Ascending aorta (tissue), 2 donors: ENCODE results near the gene HIBADH. TPM values are rescaled to one million over a fixed set of nuclear protein-coding genes. Genes with fewer than 3 reads are reported as not detected.

ENCODE experiments used
- DNase-seq, 2 donors: peaks; one replicate each; pipeline ENCODE4 v3.0.0-alpha.2; 2019; ENCODE audit warnings: low spot score in 2 of 2
- H3K27ac ChIP-seq, 2 donors: fragments of 200-600 bp; sonication (generic); one replicate each; pipeline ENCODE4 v1.5.1; 2016 to 2017; ENCODE audit warnings: mild to moderate bottlenecking in 1 of 2
- H3K27me3 ChIP-seq: fragments of 200-600 bp; sonication (generic); one replicate; pipeline ENCODE4 v1.5.1; 2017
- H3K36me3 ChIP-seq, 2 donors: fragments of 200-600 bp; sonication (generic); one replicate each; pipeline ENCODE4 v1.5.1; 2016
- H3K4me1 ChIP-seq, 2 donors: fragments of 200-600 bp; sonication (generic); one replicate each; pipeline ENCODE4 v1.5.1; 2016 to 2017; ENCODE audit warnings: mild to moderate bottlenecking in 1 of 2
- H3K4me3 ChIP-seq, 2 donors: fragments of 200-600 bp; sonication (generic); one replicate each; pipeline ENCODE4 v1.5.1; 2016 to 2017; ENCODE audit warnings: mild to moderate bottlenecking in 1 of 2
- H3K9me3 ChIP-seq, 2 donors: fragments of 200-600 bp; sonication (generic); one replicate each; pipeline ENCODE4 v1.5.1; 2016
- CTCF ChIP-seq, 3 experiments: fragments of 200-600 bp in 2 of 3; fragments of 450-650 bp in 1 of 3; sonication (generic) in 2 of 3; IDR thresholded peaks; one replicate each; pipeline ENCODE4 v1.5.1; 2016 to 2019; ENCODE audit warnings: antibody characterized with exemption in 3 of 3, mild to moderate bottlenecking in 1 of 3, moderate library complexity in 1 of 3
- intact Hi-C: fragments of 100-400 bp; cut with DNase I; formaldehyde crosslinking; loops from one replicate; pipeline ENCODE4 v1.15.1; 2023
- total RNA-seq: library from RNA; depleted of rRNA; stranded (reverse); fragments of >200 nt; gene quantifications from one replicate; pipeline ENCODE4 v1.1.0, GENCODE V29; 2016

HIBADH gene
- total RNA-seq, 1 donor from 2014 or later, result 10.6 TPM

- no peaks in the 10 kb centered on the region for H3K27me3 ChIP-seq
- H3K27ac ChIP-seq, result no peak overlapping the region
- H3K4me1 ChIP-seq, result no peaks in the 10 kb centered on the region
- intact Hi-C loops, result no loop called here
- H3K36me3 ChIP-seq, result no peaks in the 10 kb centered on the region
- H3K9me3 ChIP-seq, result no peaks in the 10 kb centered on the region
- no peak overlapping the region for H3K4me3 ChIP-seq
- TF ChIP-seq CTCF (IDR thresholded peaks at IDR 0.05), result no peak
- no peak for DNase-seq
Measured at GRCh38 chr7:27595009-27595408, 67.7 kb downstream of the HIBADH start.

- no peak for DNase-seq
- Histone ChIP-seq H3K4me1 (no peaks in the 10 kb centered on the region), H3K27me3 (no peaks in the 10 kb centered on the region), H3K27ac (no peak overlapping the region), H3K9me3 (no peaks in the 10 kb centered on the region), H3K4me3 (no peak overlapping the region), H3K36me3 (no peaks in the 10 kb centered on the region)
- TF ChIP-seq CTCF (IDR thresholded peaks at IDR 0.05), result no peak
- intact Hi-C loops, result no loop called here
Measured at GRCh38 chr7:27593226-27593625, 69.5 kb downstream of the HIBADH start.

- no peak for DNase-seq
- H3K36me3 ChIP-seq, result no peaks in the 10 kb centered on the region
- intact Hi-C loops, result no loop called here
- H3K4me3 ChIP-seq, result no peak overlapping the region
- no peaks in the 10 kb centered on the region for H3K9me3 ChIP-seq
- no peaks in the 10 kb centered on the region for H3K27me3 ChIP-seq
- no peak overlapping the region for H3K27ac ChIP-seq
- TF ChIP-seq CTCF (IDR thresholded peaks at IDR 0.05), result no peak
- no peaks in the 10 kb centered on the region for H3K4me1 ChIP-seq
Measured at GRCh38 chr7:27590416-27590815, 72.3 kb downstream of the HIBADH start.

GRCh38 chr7:27587429-27587828 is 75.3 kb downstream of the HIBADH start:
- Histone ChIP-seq H3K27me3 (no peaks in the 10 kb centered on the region), H3K27ac (no peak overlapping the region), H3K9me3 (no peaks in the 10 kb centered on the region), H3K4me3 (no peak overlapping the region), H3K4me1 (no peaks in the 10 kb centered on the region), H3K36me3 (no peaks in the 10 kb centered on the region)
- no peak for DNase-seq
- intact Hi-C loops, result no loop called here
- no peak for TF ChIP-seq CTCF (IDR thresholded peaks at IDR 0.05)

GRCh38 chr7:27586825-27587224 is 75.9 kb downstream of the HIBADH start:
- Histone ChIP-seq H3K4me3 (no peak overlapping the region), H3K27me3 (no peaks in the 10 kb centered on the region), H3K36me3 (no peaks in the 10 kb centered on the region), H3K27ac (no peak overlapping the region), H3K9me3 (no peaks in the 10 kb centered on the region), H3K4me1 (no peaks in the 10 kb centered on the region)
- DNase-seq, result no peak
- intact Hi-C loops, result no loop called here
- TF ChIP-seq CTCF (IDR thresholded peaks at IDR 0.05), result no peak

- no peak for TF ChIP-seq CTCF (IDR thresholded peaks at IDR 0.05)
- intact Hi-C loops, result no loop called here
- H3K27me3 ChIP-seq, result no peaks in the 10 kb centered on the region
Measured at GRCh38 chr7:27585781-27586447, 76.8 kb downstream of the HIBADH start.

More at GRCh38 chr7:27585781-27586447, 76.8 kb downstream of the HIBADH start:
- Histone ChIP-seq H3K9me3 (no peaks in the 10 kb centered on the region), H3K27ac (no peak overlapping the region), H3K36me3 (no peaks in the 10 kb centered on the region), H3K4me1 (no peaks in the 10 kb centered on the region), H3K4me3 (no peak overlapping the region)
- DNase-seq, result no peak
